GM23338 (cell line): ENCODE data around the gene IGSF9B. TPM values are rescaled to one million over a fixed set of nuclear protein-coding genes. Genes with fewer than 3 reads are reported as not detected.

Experiments used
- ATAC-seq: fragments of 200-7000 bp; cut with Tn5 transposase; 3 replicates; pipeline ENCODE4 v1.9.1; 2020
- DNase-seq: peaks from one replicate; pipeline ENCODE4 v3.0.0-alpha.2; 2015; ENCODE audit warnings: low spot score
- H2AFZ ChIP-seq: fragments of 200-600 bp; sonication (generic); 2 replicates; pipeline ENCODE4 v1.8.0; 2016; ENCODE audit warnings: antibody characterized with exemption, mild to moderate bottlenecking, moderate library complexity
- H3F3A ChIP-seq: fragments of 200-600 bp; sonication (generic); replicated peaks from 2 replicates; pipeline ENCODE4 v1.8.0; 2017; ENCODE audit warnings: antibody characterized with exemption, mixed run types, low read depth
- H3K27ac ChIP-seq: fragments of 200-600 bp; sonication (generic); 2 replicates; pipeline ENCODE4 v1.6.1; 2016; ENCODE audit warnings: low read depth
- H3K27me3 ChIP-seq: fragments of 200-600 bp; sonication (generic); 2 replicates; pipeline ENCODE4 v1.8.0; 2016; ENCODE audit warnings: mild to moderate bottlenecking, mixed run types, moderate library complexity; ENCODE audit not compliant: insufficient read depth
- H3K36me3 ChIP-seq: fragments of 200-600 bp; sonication (generic); 2 replicates; pipeline ENCODE4 v1.8.0; 2016; ENCODE audit warnings: mild to moderate bottlenecking; ENCODE audit not compliant: insufficient read depth
- H3K4me1 ChIP-seq: fragments of 200-600 bp; sonication (generic); 2 replicates; pipeline ENCODE4 v1.8.0; 2016; ENCODE audit warnings: mild to moderate bottlenecking, moderate library complexity; ENCODE audit not compliant: insufficient read depth
- H3K4me2 ChIP-seq: fragments of 200-600 bp; sonication (generic); 2 replicates; pipeline ENCODE4 v1.7.1; 2017; ENCODE audit warnings: mixed run types
- H3K4me3 ChIP-seq: fragments of 200-600 bp; sonication (generic); 2 replicates; pipeline ENCODE4 v1.6.1; 2016; ENCODE audit warnings: mixed run types
- H3K79me2 ChIP-seq: fragments of 200-600 bp; sonication (generic); replicated peaks from 2 replicates; pipeline ENCODE4 v1.8.0; 2017; ENCODE audit warnings: mild to moderate bottlenecking; ENCODE audit not compliant: insufficient read depth
- H3K9me2 ChIP-seq: fragments of 200-600 bp; sonication (generic); 2 replicates; pipeline ENCODE4 v1.8.0; 2017; ENCODE audit not compliant: insufficient read depth
- H4K20me1 ChIP-seq: fragments of 200-600 bp; sonication (generic); replicated peaks from 2 replicates; pipeline ENCODE4 v1.8.0; 2017; ENCODE audit warnings: mild to moderate bottlenecking; ENCODE audit not compliant: insufficient read depth
- H3K27ac Mint-ChIP-seq: 2 replicates; pipeline ENCODE4 v1.8.0; 2020; ENCODE audit warnings: inconsistent platforms, mild to moderate bottlenecking, moderate library complexity, mixed read lengths
- H3K27me3 Mint-ChIP-seq: 3 replicates; pipeline ENCODE4 v1.8.0; 2022; ENCODE audit warnings: low read depth, mild to moderate bottlenecking, moderate library complexity, mixed read lengths, inconsistent platforms; ENCODE audit not compliant: insufficient read depth, poor library complexity
- H3K36me3 Mint-ChIP-seq: 3 replicates; pipeline ENCODE4 v1.8.0; 2021; ENCODE audit warnings: low read depth, mild to moderate bottlenecking, inconsistent platforms, moderate library complexity, mixed read lengths
- H3K4me1 Mint-ChIP-seq: 3 replicates; pipeline ENCODE4 v1.8.0; 2020; ENCODE audit warnings: mild to moderate bottlenecking, inconsistent platforms, mixed read lengths
- H3K4me3 Mint-ChIP-seq: 3 replicates; pipeline ENCODE4 v1.8.0; 2021; ENCODE audit warnings: moderate library complexity, mild to moderate bottlenecking, inconsistent platforms, mixed read lengths
- H3K9me3 Mint-ChIP-seq: 3 replicates; pipeline ENCODE4 v1.8.0; 2020; ENCODE audit warnings: moderate library complexity, mild to moderate bottlenecking, inconsistent platforms, mixed read lengths
- CREB1 ChIP-seq: fragments of 250-450 bp; sonication (Bioruptor Pico); IDR thresholded peaks from 2 replicates; pipeline ENCODE4 v1.5.0; 2020; ENCODE audit warnings: low read depth, mild to moderate bottlenecking, moderate library complexity
- EZH2phosphoT487 ChIP-seq: fragments of 200-600 bp; sonication (generic); IDR thresholded peaks from one replicate; pipeline ENCODE4 v1.8.1; 2018; ENCODE audit warnings: antibody characterized with exemption; ENCODE audit not compliant: unreplicated experiment
- JUNB ChIP-seq: IDR thresholded peaks from one replicate; pipeline ENCODE4 v1.6.1; 2016; ENCODE audit warnings: antibody characterized with exemption; ENCODE audit not compliant: unreplicated experiment
- NANOG ChIP-seq: IDR thresholded peaks from 2 replicates; pipeline ENCODE4 v1.6.1; 2016; ENCODE audit warnings: antibody characterized with exemption, borderline replicate concordance
- POLR2AphosphoS5 ChIP-seq: IDR thresholded peaks from 2 replicates; pipeline ENCODE4 v1.6.1; 2016; ENCODE audit warnings: antibody characterized with exemption, low read depth
- long read RNA-seq: library from polyadenylated mRNA; unstranded; transcript quantifications from one replicate; pipeline ENCODE4 v2.0.0, GENCODE V29; 2020; ENCODE audit not compliant: unreplicated experiment
- polyA plus RNA-seq: library from polyadenylated mRNA; unstranded; fragments of >200 nt; fragmentation: Nextera tagmentation; extraction: Ambion mirVana; gene quantifications from 2 replicates; pipeline ENCODE4 v1.2.1, GENCODE V29; 2016
- total RNA-seq: library from RNA; depleted of rRNA; stranded (reverse); fragments of >200 nt; shearing (Covaris generic); gene quantifications from 2 replicates; pipeline ENCODE4 v1.2.3, GENCODE V29; 2014; rRNA removed
- TF ChIP-seq, protein P1 (sequence below): IDR thresholded peaks from 2 replicates; pipeline ENCODE4 v1.6.1; 2016; ENCODE audit warnings: antibody characterized with exemption

The IGSF9B gene, protein sequence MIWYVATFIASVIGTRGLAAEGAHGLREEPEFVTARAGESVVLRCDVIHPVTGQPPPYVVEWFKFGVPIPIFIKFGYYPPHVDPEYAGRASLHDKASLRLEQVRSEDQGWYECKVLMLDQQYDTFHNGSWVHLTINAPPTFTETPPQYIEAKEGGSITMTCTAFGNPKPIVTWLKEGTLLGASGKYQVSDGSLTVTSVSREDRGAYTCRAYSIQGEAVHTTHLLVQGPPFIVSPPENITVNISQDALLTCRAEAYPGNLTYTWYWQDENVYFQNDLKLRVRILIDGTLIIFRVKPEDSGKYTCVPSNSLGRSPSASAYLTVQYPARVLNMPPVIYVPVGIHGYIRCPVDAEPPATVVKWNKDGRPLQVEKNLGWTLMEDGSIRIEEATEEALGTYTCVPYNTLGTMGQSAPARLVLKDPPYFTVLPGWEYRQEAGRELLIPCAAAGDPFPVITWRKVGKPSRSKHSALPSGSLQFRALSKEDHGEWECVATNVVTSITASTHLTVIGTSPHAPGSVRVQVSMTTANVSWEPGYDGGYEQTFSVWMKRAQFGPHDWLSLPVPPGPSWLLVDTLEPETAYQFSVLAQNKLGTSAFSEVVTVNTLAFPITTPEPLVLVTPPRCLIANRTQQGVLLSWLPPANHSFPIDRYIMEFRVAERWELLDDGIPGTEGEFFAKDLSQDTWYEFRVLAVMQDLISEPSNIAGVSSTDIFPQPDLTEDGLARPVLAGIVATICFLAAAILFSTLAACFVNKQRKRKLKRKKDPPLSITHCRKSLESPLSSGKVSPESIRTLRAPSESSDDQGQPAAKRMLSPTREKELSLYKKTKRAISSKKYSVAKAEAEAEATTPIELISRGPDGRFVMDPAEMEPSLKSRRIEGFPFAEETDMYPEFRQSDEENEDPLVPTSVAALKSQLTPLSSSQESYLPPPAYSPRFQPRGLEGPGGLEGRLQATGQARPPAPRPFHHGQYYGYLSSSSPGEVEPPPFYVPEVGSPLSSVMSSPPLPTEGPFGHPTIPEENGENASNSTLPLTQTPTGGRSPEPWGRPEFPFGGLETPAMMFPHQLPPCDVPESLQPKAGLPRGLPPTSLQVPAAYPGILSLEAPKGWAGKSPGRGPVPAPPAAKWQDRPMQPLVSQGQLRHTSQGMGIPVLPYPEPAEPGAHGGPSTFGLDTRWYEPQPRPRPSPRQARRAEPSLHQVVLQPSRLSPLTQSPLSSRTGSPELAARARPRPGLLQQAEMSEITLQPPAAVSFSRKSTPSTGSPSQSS (N-terminal part only)
- total RNA-seq (41.2 and 51.2 TPM in 2 replicates), polyA plus RNA-seq (8.7 TPM in 2 replicates)
- long read RNA-seq, partial matches to known transcripts: 0 of 2 reads
- long read RNA-seq, other reads (novel, unspliced or antisense): 2 of 2 reads

- H3K27ac ChIP-seq: no peak within 1 kb of the TSS
- H3F3A ChIP-seq: no peaks in the 10 kb centered on the region; the same call in 1 of the 2 replicates
- H3K4me1 ChIP-seq: peaks cover 34% of the 10 kb centered on the region
- peaks cover 17% of the 10 kb centered on the region for H3K27me3 ChIP-seq
- DNase-seq: peak; percentile 94
- H3K79me2 ChIP-seq: peaks cover 36% of the 10 kb centered on the region
- H3K9me2 ChIP-seq: peaks cover 8% of the 10 kb centered on the region; the same call in 1 of the 2 replicates
- H3K36me3 ChIP-seq: no peaks in the 10 kb centered on the region
- Mint-ChIP-seq H3K4me1 (peaks cover 46% of the 10 kb centered on the region), H3K4me3 (peak within 1 kb of the TSS; percentile 91), H3K27me3 (peaks cover 27% of the 10 kb centered on the region), H3K27ac (peak within 1 kb of the TSS; percentile 50), H3K9me3 (peaks cover 23% of the 10 kb centered on the region; the same call in 2 of the 3 replicates), H3K36me3 (peaks cover 21% of the 10 kb centered on the region)
- H3K4me3 ChIP-seq: peak within 1 kb of the TSS; percentile 87
- peaks cover 30% of the 10 kb centered on the region for H4K20me1 ChIP-seq
- peak; percentile 89 for ATAC-seq
- no peak for TF ChIP-seq EZH2phosphoT487
- TF ChIP-seq, protein P1, sequence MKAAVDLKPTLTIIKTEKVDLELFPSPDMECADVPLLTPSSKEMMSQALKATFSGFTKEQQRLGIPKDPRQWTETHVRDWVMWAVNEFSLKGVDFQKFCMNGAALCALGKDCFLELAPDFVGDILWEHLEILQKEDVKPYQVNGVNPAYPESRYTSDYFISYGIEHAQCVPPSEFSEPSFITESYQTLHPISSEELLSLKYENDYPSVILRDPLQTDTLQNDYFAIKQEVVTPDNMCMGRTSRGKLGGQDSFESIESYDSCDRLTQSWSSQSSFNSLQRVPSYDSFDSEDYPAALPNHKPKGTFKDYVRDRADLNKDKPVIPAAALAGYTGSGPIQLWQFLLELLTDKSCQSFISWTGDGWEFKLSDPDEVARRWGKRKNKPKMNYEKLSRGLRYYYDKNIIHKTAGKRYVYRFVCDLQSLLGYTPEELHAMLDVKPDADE: peak; percentile 56; the same call in 1 of the 2 replicates
- TF ChIP-seq CREB1 (CRISPR knock-in tag): peak; percentile 37
- peak; percentile 76 for TF ChIP-seq POLR2AphosphoS5
- peak within 1 kb of the TSS; percentile 100 for H2AFZ ChIP-seq
- H3K4me2 ChIP-seq: peak within 1 kb of the TSS; percentile 94
Observed at GRCh38 chr11:133956650-133957633, at the start of gene IGSF9B. Gene IGSF9B (minus strand): TSS chr11:133956968. CDS start chr11:133956754, 214 bp downstream.

DNA sequence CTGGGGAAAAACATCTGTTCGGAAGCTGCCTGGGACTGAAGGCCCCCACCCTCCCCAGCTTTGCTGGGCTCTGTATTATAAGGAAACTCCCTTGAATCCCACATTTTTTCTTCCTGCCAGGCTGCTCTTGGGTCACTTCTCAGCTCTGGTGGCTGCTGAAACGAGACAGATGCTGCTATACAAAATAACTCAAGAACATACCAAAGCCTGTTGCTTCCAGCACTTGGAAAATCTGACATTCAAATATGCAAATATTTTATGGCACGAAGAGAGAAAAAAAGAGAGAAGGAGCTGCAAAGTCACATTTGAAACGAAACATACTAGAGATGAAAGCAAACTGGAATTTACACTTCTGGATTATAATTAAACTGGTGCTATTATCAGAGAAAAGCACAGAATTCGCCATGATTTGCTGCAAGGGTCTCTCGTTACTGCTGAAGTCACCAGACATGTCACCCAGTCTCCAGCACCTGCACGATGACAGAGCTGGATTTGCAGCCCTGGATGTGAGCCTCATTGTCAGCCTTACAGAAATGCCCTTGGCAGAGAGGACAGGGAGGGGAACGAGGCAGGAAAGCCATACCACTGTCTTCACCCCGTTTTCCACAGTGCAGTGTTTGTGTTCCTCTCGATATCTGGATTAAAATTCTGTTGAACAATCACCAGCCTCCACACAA lies 47.9 kb upstream of the IGSF9B start:
- Mint-ChIP-seq H3K36me3 (no peaks in the 10 kb centered on the region), H3K4me3 (no peak overlapping the region), H3K27me3 (peaks cover 7% of the 10 kb centered on the region), H3K9me3 (no peaks in the 10 kb centered on the region; the same call in 2 of the 3 replicates), H3K27ac (no peak overlapping the region), H3K4me1 (peaks cover 9% of the 10 kb centered on the region; the same call in 2 of the 3 replicates)
- no peaks in the 10 kb centered on the region for H3K79me2 ChIP-seq
- no peak overlapping the region for H3K4me3 ChIP-seq
- H3K4me2 ChIP-seq: no peak overlapping the region
- no peak overlapping the region for H2AFZ ChIP-seq
- H3K27ac ChIP-seq: no peak overlapping the region
- H3K4me1 ChIP-seq: peaks cover 6% of the 10 kb centered on the region
- no peaks in the 10 kb centered on the region for H3K27me3 ChIP-seq
- H4K20me1 ChIP-seq: no peaks in the 10 kb centered on the region
- H3K36me3 ChIP-seq: no peaks in the 10 kb centered on the region
- ATAC-seq (no peak), DNase-seq (no peak)
- no peaks in the 10 kb centered on the region for H3F3A ChIP-seq
- H3K9me2 ChIP-seq: no peaks in the 10 kb centered on the region
- TF ChIP-seq JUNB (no peak), EZH2phosphoT487 (no peak), NANOG (no peak)
